ENCODE data around the gene GPATCH2. TPM values are rescaled to one million over a fixed set of nuclear protein-coding genes. Genes with fewer than 3 reads are reported as not detected.

GPATCH2 gene
- total and polyA plus RNA-seq, 10 of the 15 experiments (the other 5 are each of a cell fraction or from before 2014, with no cell fraction given) = 3.2 to 12.2 (median 5.4) TPM

DNA sequence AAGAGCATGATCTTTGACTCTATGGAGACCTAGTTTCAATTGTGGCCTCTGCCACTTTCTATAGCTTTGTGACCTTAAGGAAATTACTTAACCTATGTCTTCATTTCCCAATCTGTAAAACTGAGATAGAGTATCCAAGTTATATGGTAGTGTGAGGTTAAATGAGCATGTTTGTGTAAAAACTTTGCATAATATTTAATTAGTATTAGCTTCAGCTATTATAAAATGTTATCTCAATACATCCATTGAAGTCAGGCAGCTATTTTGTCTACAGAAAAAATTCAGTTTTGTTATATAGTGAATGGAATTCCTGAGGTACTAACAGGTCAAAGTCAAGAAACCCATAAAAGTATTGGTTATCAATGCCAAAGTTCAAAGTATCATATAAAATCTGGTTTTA, 53.6 kb downstream of the GPATCH2 start (continued):
- TF ChIP-seq CEBPZ (IDR thresholded peaks at IDR 0.05; ENCODE audit: low read depth, low read length) (no peak), CBX3 (IDR thresholded peaks at IDR 0.05; ENCODE audit: borderline replicate concordance, low read depth) (no peak), ZNF217 (IDR thresholded peaks at IDR 0.05) (no peak), CHD4 (IDR thresholded peaks at IDR 0.05) (no peak), RFX5 (IDR thresholded peaks at IDR 0.05; ENCODE audit: low read depth, low read length) (no peak), RCOR1 (conservative IDR thresholded peaks at IDR 0.05; ENCODE audit: low read depth, low read length) (no peak), EP300 (IDR thresholded peaks at IDR 0.05; ENCODE audit: borderline replicate concordance in 1 of 2, control insufficient read depth in 1 of 2, low read depth in 2 of 2, low read length in 2 of 2) (no peak)
- TF ChIP-seq, protein P1, sequence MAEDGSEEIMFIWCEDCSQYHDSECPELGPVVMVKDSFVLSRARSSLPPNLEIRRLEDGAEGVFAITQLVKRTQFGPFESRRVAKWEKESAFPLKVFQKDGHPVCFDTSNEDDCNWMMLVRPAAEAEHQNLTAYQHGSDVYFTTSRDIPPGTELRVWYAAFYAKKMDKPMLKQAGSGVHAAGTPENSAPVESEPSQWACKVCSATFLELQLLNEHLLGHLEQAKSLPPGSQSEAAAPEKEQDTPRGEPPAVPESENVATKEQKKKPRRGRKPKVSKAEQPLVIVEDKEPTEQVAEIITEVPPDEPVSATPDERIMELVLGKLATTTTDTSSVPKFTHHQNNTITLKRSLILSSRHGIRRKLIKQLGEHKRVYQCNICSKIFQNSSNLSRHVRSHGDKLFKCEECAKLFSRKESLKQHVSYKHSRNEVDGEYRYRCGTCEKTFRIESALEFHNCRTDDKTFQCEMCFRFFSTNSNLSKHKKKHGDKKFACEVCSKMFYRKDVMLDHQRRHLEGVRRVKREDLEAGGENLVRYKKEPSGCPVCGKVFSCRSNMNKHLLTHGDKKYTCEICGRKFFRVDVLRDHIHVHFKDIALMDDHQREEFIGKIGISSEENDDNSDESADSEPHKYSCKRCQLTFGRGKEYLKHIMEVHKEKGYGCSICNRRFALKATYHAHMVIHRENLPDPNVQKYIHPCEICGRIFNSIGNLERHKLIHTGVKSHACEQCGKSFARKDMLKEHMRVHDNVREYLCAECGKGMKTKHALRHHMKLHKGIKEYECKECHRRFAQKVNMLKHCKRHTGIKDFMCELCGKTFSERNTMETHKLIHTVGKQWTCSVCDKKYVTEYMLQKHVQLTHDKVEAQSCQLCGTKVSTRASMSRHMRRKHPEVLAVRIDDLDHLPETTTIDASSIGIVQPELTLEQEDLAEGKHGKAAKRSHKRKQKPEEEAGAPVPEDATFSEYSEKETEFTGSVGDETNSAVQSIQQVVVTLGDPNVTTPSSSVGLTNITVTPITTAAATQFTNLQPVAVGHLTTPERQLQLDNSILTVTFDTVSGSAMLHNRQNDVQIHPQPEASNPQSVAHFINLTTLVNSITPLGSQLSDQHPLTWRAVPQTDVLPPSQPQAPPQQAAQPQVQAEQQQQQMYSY (CRISPR knock-in tag; IDR thresholded peaks at IDR 0.05) = no peak
- TF ChIP-seq, protein P2, sequence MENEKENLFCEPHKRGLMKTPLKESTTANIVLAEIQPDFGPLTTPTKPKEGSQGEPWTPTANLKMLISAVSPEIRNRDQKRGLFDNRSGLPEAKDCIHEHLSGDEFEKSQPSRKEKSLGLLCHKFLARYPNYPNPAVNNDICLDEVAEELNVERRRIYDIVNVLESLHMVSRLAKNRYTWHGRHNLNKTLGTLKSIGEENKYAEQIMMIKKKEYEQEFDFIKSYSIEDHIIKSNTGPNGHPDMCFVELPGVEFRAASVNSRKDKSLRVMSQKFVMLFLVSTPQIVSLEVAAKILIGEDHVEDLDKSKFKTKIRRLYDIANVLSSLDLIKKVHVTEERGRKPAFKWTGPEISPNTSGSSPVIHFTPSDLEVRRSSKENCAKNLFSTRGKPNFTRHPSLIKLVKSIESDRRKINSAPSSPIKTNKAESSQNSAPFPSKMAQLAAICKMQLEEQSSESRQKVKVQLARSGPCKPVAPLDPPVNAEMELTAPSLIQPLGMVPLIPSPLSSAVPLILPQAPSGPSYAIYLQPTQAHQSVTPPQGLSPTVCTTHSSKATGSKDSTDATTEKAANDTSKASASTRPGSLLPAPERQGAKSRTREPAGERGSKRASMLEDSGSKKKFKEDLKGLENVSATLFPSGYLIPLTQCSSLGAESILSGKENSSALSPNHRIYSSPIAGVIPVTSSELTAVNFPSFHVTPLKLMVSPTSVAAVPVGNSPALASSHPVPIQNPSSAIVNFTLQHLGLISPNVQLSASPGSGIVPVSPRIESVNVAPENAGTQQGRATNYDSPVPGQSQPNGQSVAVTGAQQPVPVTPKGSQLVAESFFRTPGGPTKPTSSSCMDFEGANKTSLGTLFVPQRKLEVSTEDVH (IDR thresholded peaks at IDR 0.05; ENCODE audit: low read depth, partially characterized antibody) = no peak

All from GM12878 (cell line).